GM21390 (cell line): ENCODE results near the gene MDFIC.

ENCODE experiments used
- ATAC-seq: cut with Tn5 transposase; IDR thresholded peaks from one replicate; pipeline ENCODE4 v1.9.1; 2021; ENCODE audit not compliant: unreplicated experiment

Gene MDFIC

DNA sequence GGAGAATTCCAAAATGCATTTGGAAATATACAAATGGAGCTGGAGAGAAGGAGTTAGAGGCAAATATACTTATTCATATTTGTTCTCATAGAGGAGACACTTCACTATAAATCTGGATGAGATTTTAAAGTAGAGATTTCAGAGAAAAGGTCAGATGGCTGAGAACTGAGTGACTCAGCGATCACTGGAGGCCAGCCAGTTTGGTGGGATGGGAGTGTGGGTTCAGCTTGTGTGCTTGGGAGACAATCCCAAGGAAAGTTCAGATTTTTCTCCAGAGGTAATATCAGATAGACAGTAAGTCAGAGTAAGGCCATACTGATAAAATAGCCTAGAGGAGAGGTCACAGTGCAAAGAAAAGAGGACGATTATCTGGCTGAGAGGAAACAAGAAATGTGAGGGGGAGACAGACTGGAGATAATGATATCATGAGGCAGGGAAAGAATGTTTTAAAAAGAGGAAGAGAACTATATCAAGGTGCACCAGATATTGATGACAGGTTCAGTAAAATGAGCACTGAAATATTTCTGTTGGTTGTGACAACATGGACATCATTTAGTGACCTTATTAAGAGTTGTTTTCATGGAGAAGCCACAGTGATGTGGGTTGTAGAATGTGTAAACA lies 67.0 kb downstream of the MDFIC start:
- ATAC-seq = no peak

DNA sequence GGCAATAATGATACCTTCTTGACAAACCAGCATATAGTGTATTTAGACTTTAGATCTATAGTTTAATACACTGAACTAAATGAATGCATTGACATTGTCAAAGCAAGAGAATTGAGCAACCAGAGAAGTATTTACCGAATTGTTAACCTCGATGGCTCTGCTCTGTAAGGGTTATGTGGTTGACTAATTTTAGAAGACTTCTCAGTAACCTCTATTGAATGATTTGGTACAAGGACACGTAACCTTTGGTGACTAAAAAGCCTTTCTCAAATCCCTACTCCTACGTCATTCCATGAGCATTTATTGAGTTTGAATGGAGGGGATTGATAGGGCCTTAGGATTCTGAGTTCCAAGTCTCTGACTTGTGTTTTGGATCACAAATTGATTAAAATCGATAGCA lies 67.6 kb downstream of the MDFIC start:
- no peak for ATAC-seq

DNA sequence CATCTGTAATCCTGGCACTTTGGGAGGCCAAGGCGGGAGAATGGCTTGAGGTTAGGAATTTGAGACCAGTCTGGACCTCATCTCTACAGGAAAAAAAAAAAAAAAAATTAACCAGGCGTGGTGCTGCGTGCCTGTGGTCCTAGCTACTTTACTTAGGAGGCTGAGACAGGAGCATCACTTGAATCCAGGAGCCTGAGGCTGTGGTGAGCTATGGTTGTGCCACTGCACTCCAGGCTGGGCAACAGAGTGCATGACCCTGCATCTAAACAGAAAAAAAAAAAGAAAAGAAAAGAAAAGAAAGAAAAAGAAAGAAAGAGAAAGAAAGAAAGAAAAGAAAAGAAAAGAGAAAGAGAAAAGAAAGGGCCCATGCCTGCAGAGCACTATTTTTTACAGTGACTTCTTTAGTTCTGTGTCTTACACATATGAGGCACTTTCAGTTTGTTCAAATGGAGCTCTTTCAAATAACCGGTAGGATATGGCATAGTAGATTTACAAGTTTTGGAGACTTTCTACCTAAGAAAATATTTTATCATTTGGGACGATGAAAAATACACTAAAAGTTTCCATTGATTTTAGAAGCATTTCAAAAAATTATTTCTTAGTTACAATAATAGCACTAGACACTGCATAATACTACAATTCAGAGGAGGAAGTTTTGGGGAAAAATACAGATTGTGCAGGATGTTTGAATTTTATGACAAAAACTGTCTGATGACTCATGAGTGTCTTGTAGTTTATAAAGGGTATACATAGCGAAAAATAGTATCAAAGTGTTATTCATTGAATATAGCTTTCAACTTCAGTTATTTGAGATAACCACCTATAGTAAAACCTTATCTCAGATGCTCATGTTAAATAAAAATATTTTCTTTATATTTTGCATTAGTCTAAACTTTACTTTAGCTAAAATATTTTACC lies 75.9 kb downstream of the MDFIC start:
- ATAC-seq = no peak

DNA sequence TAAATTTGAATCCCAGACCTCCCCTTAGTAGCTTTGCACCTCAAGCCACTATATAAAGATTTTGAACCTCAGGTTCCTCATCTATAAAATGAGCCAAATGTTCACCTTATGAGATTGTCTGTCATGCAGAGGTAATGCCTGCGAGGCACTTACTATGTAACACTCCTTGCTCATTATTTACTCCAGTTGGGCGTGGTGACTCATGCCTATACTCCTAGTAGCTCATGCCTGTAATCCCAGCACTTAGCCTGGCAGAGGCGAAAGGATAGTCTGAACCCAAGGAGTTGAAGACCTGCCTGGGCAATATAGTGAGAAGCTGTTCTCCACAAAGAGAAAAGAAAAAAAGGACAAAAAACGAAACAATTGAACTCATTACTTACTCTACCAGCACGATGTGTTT lies 82.2 kb downstream of the MDFIC start:
- ATAC-seq = no peak

DNA sequence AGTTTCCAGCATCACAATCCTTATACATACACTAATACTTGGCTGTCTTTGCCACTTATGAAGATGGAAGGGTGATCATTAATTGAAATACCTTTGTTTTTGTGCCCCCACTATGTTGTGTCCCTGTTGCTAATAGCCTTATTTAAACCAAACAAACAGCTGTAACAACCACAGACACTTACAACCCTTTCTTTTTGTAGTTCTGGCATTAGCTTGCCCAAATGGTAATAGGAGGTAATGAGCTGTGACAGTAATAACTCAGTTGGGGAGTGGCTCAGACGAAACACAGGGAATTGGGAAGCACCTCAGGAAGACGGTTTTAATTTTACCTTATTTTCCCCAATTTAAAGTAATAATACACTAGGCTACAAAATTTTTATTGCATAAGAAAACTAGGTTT lies 83.4 kb downstream of the MDFIC start:
- no peak for ATAC-seq

DNA sequence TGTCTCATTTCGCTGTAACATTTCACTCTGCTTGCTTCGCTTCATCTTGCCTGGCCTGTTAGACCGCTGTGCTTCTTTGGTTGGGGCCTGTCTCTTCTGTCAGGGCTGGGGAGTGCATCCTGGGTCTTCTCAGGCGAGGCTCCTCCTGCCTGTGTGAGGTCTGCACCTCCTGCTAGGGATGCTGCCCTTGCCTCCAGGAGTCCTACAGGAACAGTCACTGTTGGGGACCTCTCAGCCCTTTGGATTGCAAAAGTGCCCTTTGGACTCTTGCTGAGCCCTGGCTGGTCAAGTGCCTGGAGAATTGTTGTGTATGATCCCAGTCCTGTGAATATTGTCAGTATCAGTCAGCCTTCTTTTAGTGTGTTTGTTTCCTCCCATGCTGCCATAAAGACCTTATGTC lies 84.1 kb downstream of the MDFIC start:
- ATAC-seq = no peak

- no peak for ATAC-seq
These were observed 85.9 kb downstream of the MDFIC start for GRCh38 chr7:115007751-115008150.

GRCh38 chr7:115008465-115009114 lies 86.7 kb downstream of the MDFIC start:
- ATAC-seq = peak; percentile 63

- peak; percentile 82 for ATAC-seq
These were observed 87.2 kb downstream of the MDFIC start for GRCh38 chr7:115009139-115009538.

- no peak for ATAC-seq
These were observed 88.0 kb downstream of the MDFIC start for GRCh38 chr7:115009736-115010440.

DNA sequence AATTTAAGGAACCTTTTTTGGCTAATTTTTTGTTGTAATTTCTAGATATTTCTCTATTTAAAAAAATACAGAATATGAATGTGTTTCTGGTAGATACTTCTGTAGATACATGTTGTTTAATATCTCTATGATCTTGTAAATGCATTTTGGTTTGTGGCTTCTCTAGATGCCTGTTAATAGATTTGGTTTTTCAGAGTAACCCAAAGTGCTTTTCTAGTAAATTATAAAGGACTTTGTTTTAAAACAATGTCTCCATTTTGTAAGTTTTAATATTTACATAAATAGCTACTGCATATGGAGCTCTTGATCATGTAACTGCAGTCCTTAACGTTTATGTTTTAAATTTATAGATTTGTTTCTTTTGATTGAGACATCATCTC lies 88.5 kb downstream of the MDFIC start:
- no peak for ATAC-seq

DNA sequence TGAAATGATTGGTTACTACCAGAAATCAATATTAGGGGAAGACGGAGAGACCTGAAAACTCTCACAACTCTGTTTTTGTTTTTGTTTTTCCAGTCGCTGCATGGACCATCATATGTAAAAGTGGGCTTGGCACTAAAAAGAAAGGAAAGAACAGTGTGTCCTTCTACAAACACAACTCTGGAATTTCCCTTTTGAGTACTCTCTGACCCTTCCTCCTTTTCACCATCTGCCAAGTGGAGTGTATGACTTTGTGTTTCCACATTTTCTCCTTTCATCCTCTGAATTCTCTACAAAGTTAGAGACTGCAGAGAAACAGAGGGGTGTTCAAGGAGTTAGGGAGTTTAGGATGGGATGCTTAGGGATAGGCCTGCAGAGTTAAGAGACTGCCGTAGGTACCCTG lies 92.0 kb downstream of the MDFIC start:
- no peak for ATAC-seq

DNA sequence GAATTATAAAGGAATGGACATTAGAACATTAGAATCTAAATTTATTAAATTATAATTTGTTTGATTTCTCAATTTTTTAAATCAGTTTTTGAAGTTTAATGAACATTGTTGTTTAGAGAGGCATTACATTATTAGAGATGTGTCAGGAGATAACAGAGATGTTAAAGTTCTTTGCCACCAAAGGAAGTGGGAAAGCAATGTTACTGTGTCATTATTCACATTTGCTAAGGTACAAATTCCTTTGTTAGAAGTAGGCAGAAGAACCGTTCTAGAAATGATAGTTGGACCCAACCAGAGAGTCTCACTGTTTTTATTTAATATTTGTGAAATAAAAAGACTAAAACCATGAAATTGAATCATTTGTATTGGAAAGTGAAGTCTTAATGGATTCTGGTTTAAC lies 92.9 kb downstream of the MDFIC start:
- ATAC-seq = no peak

- no peak for ATAC-seq
These were observed 93.7 kb downstream of the MDFIC start for GRCh38 chr7:115015619-115016018.

DNA sequence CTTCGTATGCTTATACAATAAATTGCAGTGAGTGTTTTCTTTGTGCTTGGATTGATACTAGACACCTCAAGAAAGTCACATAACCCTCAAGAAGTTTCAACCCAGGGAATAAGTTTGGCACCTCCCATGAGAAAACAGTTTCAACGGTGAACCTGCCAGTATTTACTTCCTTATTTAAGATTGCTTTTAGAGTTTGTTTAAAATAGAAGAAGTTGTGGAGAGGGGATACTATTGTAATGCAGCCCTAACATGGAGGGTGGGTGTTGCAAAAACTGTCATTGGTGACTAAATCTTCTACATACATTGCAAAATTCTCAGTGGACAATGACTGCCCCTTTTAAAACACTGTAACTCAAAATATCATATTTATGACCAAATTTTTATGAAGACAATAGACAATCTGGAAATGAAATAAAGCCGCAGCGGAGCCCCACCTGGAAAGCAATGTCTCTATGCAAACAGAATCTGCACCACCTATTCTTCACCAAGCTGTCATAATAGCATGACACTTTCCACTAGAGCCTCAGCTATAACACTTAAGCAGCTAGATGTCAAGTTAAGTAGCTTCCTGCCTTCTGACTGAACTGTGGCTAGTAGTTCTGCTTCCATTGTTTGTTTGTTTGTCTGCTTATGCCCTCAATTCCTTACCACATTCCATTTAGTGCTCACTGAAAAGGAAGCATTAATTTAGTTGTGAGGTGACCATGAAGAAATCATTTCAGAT lies 98.2 kb downstream of the MDFIC start:
- no peak for ATAC-seq

DNA sequence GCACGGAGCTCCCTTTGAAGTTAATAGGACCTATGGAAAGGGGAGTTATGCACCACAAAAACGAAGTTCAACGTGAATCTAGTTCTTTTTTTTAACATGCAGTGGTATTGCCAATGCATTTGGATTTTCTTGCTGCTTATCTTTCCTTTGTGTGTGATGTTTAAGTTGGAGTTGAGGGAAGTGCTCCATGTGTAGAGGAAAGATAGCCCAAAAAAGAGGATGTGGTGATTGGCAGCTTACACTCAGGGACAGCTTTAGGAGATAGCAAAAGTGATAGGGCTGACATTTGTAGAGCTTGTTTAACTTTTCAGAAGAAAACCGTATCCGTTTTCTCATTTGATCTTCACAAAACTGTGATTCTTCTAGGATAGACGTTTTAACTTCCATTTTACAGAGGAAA lies 101.3 kb downstream of the MDFIC start:
- ATAC-seq = no peak

- ATAC-seq = no peak
These were observed 102.4 kb downstream of the MDFIC start for GRCh38 chr7:115024276-115024675.

DNA sequence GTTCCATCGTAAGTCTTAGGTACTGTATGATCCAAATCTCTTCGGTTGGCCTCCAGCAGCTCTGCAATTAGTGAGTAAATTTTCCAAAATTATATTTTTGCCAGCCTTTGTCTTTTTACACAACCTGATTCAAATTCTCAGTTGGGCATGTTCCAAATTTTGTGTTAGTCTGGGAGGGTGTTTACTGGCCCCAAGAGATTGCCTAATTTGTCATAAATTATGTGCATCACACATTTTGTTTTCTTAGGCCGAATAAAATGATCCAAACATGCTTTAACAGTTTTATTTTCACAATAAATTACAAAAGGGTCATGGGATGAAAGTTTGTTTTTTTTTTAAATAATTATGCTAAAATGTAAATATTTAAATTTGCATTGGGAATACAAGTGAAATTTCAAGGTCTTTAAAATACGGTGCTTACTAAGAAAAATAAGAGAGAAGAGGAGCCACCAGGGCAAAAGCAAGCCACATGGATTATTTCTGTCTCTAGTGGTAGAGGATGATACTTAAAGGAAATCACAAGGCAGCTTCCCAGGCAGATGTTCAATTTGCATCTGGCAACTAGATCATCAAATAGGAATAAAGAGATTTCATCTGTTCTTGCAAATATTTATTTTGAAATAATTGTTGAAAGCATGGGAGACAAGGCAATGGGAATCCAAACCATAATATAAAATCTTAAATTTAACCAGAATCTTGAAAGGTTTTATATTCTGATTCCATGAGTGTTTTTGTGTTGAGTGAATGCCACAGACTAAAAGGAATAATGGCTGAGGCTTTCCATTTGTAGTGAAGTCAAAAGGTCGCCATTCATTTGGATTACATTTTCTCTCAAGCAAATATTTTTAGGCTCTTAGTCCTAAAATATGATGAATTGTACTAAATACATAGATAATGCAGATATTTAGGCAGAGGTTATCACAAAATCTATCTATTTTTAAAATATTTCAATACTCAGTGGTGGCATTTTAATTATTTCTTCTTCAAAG lies 111.1 kb downstream of the MDFIC start:
- no peak for ATAC-seq

DNA sequence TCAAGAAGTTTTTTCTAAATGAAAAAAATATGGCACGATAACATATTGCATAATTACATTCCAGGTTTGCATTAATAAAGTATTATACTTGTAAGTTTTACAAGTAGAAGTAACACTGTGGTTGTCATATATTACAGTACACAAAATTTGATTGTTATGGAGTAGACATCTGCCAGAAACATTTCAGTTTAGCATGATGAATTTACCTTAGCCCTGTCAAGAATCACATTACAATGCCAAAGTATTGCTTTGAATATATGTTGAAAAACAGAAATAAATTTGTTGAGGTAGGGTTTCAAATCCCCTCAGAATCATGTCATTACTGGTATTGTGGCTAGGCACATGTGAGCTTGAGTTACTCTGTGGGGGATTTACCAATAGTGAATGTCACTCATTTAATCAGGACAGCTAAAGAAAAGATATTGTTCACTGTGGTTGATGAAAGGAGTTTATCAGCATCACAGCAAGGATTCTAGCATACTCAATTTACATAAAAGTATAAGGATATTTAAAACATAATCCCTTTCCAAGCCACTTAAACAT lies 112.1 kb downstream of the MDFIC start:
- ATAC-seq = no peak
